CD4-positive, alpha-beta T cell (primary cell): ENCODE data around the gene SLAMF6. TPM values are rescaled to one million over a fixed set of nuclear protein-coding genes. Genes with fewer than 3 reads are reported as not detected.
A peak's percentile ranks its signal among the peaks of the same experiment; 100 is the strongest.

Experiments
- ATAC-seq: fragments of 200-7000 bp; cut with Tn5 transposase; one replicate; pipeline ENCODE4 v1.10.0; 2022; ENCODE audit warnings: mild to moderate bottlenecking; ENCODE audit not compliant: poor library complexity
- CTCF ChIA-PET: fragments of 350-600 bp; sonication (Branson Sonifier 250); formaldehyde crosslinking; loops from one replicate; lab custom pipeline; 2021; ENCODE audit warnings: antibody characterized with exemption, inconsistent platforms; lab: Charles Lee
- POLR2A ChIA-PET: fragments of 350-600 bp; sonication (Branson Sonifier 250); formaldehyde crosslinking; loops from one replicate; lab custom pipeline; 2021; ENCODE audit warnings: antibody characterized with exemption, inconsistent platforms; lab: Charles Lee
- DNase-seq, 14 experiments: peaks; one replicate each; pipeline ENCODE4 v3.0.0-alpha.2; 2013 to 2020; ENCODE audit warnings: mixed read lengths in 2 of 14
- H3K27ac ChIP-seq, 2 donors: one replicate each; pipeline versions ENCODE4 v1.5.1 to v1.7.0; 2013; ENCODE audit warnings: low read length in 2 of 2, low read depth in 1 of 2, mild to moderate bottlenecking in 1 of 2
- H3K27me3 ChIP-seq, 2 experiments: 1 replicate in 1 of 2; 2 replicates in 1 of 2; pipeline versions ENCODE4 v1.6.1 to v1.7.0; 2013; ENCODE audit warnings: low read length in 2 of 2, control low read depth in 1 of 2, mild to moderate bottlenecking in 1 of 2, moderate library complexity in 1 of 2; ENCODE audit not compliant: insufficient read depth in 2 of 2, control insufficient read depth in 1 of 2
- H3K36me3 ChIP-seq: one replicate; pipeline ENCODE4 v1.6.1; 2013; ENCODE audit warnings: low read length, control low read depth; ENCODE audit not compliant: insufficient read depth
- H3K4me1 ChIP-seq: one replicate; pipeline ENCODE4 v1.6.1; 2013; ENCODE audit warnings: low read length, control low read depth; ENCODE audit not compliant: insufficient read depth
- H3K4me3 ChIP-seq: one replicate; pipeline ENCODE4 v1.5.1; 2013; ENCODE audit warnings: mild to moderate bottlenecking, low read length, moderate library complexity
- H3K9me3 ChIP-seq, 2 experiments: 1 replicate in 1 of 2; 2 replicates in 1 of 2; pipeline versions ENCODE4 v1.6.1 to v1.7.0; 2013; ENCODE audit warnings: low read length in 2 of 2, mild to moderate bottlenecking in 2 of 2, control low read depth in 1 of 2, moderate library complexity in 1 of 2; ENCODE audit not compliant: control insufficient read depth in 1 of 2, insufficient read depth in 1 of 2
- H3K27ac Mint-ChIP-seq: one replicate; pipeline ENCODE4 v1.8.0; 2020; ENCODE audit warnings: mixed read lengths
- H3K27me3 Mint-ChIP-seq: one replicate; pipeline ENCODE4 v1.8.0; 2021; ENCODE audit warnings: mixed read lengths
- H3K36me3 Mint-ChIP-seq: one replicate; pipeline ENCODE4 v1.8.0; 2021; ENCODE audit warnings: low read depth, mixed read lengths
- H3K4me1 Mint-ChIP-seq: one replicate; pipeline ENCODE4 v1.8.0; 2021; ENCODE audit warnings: low read depth, mixed read lengths
- H3K4me3 Mint-ChIP-seq: one replicate; pipeline ENCODE4 v1.8.0; 2020; ENCODE audit warnings: mild to moderate bottlenecking, mixed read lengths
- H3K9me3 Mint-ChIP-seq: one replicate; pipeline ENCODE4 v1.8.0; 2020; ENCODE audit warnings: mixed read lengths
- intact Hi-C, 2 experiments: fragments of 100-400 bp; cut with DNase I in 1 of 2; cut with micrococcal nuclease in 1 of 2; formaldehyde crosslinking; loops; one replicate each; pipeline versions ENCODE4 v1.15.1 to v1.9.0; 2023 to 2025; cut with DNase I, micrococcal nuclease
- total RNA-seq, 174 experiments: library from RNA in 2 of 174; stranded (reverse) in 2 of 174; gene quantifications; one replicate each; pipeline ENCODE4 v1.2.3 and lab custom pipeline; 2021 to 2026
- TF ChIP-seq, protein P1 (sequence below): fragments of 200-600 bp; IDR thresholded peaks from one replicate; pipeline ENCODE4 v1.8.0; 2022; ENCODE audit warnings: antibody characterized with exemption, mild to moderate bottlenecking

SLAMF6 gene
- total RNA-seq, 2 experiments from 2014 or later = 6.3 to 7.3 TPM

DNA sequence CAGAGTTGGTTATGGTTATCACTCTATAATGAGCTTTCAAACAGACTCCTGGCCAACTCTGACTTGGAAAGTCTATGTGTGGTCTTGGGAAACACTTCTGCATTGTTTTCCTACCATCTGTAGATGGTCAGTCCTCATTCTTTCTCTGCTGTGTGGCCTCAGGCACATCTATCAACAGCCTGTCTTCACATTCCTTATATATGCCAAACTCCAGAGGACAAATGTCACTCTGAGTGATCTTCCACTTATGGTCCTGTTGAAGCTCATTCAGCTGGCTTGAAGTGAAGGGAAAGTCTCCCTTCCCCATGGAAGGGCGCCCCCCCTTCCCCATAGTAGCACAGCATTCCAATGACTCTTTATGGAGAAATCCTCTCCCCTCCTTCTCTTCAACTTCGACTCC, 64.0 kb downstream of the SLAMF6 start:
- TF ChIP-seq, protein P1, sequence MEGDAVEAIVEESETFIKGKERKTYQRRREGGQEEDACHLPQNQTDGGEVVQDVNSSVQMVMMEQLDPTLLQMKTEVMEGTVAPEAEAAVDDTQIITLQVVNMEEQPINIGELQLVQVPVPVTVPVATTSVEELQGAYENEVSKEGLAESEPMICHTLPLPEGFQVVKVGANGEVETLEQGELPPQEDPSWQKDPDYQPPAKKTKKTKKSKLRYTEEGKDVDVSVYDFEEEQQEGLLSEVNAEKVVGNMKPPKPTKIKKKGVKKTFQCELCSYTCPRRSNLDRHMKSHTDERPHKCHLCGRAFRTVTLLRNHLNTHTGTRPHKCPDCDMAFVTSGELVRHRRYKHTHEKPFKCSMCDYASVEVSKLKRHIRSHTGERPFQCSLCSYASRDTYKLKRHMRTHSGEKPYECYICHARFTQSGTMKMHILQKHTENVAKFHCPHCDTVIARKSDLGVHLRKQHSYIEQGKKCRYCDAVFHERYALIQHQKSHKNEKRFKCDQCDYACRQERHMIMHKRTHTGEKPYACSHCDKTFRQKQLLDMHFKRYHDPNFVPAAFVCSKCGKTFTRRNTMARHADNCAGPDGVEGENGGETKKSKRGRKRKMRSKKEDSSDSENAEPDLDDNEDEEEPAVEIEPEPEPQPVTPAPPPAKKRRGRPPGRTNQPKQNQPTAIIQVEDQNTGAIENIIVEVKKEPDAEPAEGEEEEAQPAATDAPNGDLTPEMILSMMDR = no peak
- H3K4me3 Mint-ChIP-seq = no peak overlapping the region
- H3K36me3 Mint-ChIP-seq = no peaks in the 10 kb centered on the region
- no peaks in the 10 kb centered on the region for H3K27me3 Mint-ChIP-seq
- H3K4me1 Mint-ChIP-seq = peaks cover 65% of the 10 kb centered on the region
- no peak overlapping the region for H3K4me3 ChIP-seq
- ATAC-seq = no peak
- no peaks in the 10 kb centered on the region for H3K9me3 ChIP-seq
- no peaks in the 10 kb centered on the region for H3K27me3 ChIP-seq
- POLR2A ChIA-PET = interaction anchor here (2.4 kb wide), 1 partner anchor 15 kb away, joined by 6 read pairs; no protein-coding TSS in a partner anchor
- peaks cover 29% of the 10 kb centered on the region for H3K4me1 ChIP-seq
- H3K27ac Mint-ChIP-seq = peak overlapping the region; percentile 9
- H3K9me3 Mint-ChIP-seq = no peaks in the 10 kb centered on the region
- no peak overlapping the region for H3K27ac ChIP-seq
- H3K36me3 ChIP-seq = no peaks in the 10 kb centered on the region
- CTCF ChIA-PET = no interaction called here
- intact Hi-C loops = no loop called here
- no peak for DNase-seq

DNA sequence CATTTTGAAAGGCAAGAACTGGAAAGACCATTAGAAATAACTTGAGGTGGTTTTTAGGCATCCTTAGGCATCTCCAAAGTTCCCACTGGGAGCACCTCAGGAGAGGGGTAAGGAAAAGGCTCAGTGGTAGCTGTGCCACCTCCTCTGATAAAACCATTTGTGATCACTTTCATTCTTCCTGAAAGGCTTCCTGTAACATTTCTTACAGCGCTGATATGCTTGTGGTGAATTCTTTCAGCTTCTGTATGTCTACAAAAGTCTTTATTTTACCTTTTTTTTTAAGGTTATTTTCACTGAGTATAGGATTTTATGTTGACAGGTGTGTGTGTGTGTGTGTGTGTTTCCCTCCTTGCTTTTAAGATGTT, 67.9 kb downstream of the SLAMF6 start:
- POLR2A ChIA-PET = interaction anchor here (0.6 to 1.1 kb wide), 2 partner anchors 27 to 163 kb away, joined by 4 read pairs; no protein-coding TSS in a partner anchor
- no peaks in the 10 kb centered on the region for H3K9me3 ChIP-seq
- Mint-ChIP-seq H3K27me3 (no peaks in the 10 kb centered on the region), H3K36me3 (no peaks in the 10 kb centered on the region), H3K4me3 (peak overlapping the region; percentile 32), H3K4me1 (peaks cover 71% of the 10 kb centered on the region), H3K9me3 (no peaks in the 10 kb centered on the region), H3K27ac (peak overlapping the region; percentile 80)
- peak overlapping the region in 1 of 2 donors; percentile 25 for H3K27ac ChIP-seq
- no peaks in the 10 kb centered on the region for H3K36me3 ChIP-seq
- DNase-seq = peak in 1 of 14 experiments; percentile 36
- H3K27me3 ChIP-seq = no peaks in the 10 kb centered on the region
- intact Hi-C loops = no loop called here
- CTCF ChIA-PET = interaction anchor here (0.7 to 0.8 kb wide), 2 partner anchors 61 to 89 kb away, joined by 3 to 4 read pairs; no protein-coding TSS in a partner anchor
- ATAC-seq = no peak
- TF ChIP-seq, protein P1 = no peak
- no peak overlapping the region for H3K4me3 ChIP-seq
- peaks cover 31% of the 10 kb centered on the region for H3K4me1 ChIP-seq

DNA sequence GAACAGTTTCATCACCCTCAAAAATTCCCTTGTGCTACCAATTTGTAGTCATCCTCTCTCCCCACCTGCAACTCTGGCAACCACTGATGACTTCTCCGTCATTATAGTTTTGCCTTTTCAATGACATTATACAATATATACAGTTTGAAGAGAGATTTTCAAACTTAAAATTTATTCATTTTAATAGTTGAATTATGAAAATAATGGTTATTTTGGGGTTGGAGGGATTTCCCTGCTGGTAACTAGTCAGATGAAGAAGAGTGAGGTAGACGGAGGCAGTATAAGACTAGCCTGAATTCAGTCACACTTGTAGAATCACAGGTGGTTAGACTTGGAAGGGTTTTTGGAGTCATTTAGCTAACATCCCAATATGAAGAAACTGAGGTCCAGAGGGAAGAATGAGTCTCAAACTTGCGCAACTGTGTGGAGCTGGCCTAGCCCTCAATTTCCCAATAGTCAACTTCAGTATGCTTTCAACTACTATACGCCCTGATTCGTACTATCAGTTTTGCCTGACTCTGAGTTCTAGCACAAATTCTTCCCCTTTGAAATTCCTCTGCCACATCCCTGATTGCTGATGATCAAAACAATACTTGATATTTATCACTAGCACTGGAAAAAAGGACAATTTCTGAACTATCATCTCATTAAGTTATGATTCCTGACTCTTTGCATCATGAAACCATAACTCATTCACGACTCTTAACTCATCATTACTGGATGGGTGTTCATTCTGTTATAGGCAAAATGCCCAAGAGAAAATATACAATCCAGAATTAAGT, 68.5 kb downstream of the SLAMF6 start:
- Histone ChIP-seq H3K36me3 (no peaks in the 10 kb centered on the region), H3K27ac (peak overlapping the region in 1 of 2 donors; percentile 25), H3K9me3 (no peaks in the 10 kb centered on the region), H3K27me3 (no peaks in the 10 kb centered on the region), H3K4me1 (peaks cover 27% of the 10 kb centered on the region), H3K4me3 (no peak overlapping the region)
- no peaks in the 10 kb centered on the region for H3K27me3 Mint-ChIP-seq
- H3K27ac Mint-ChIP-seq = peak overlapping the region; percentile 80
- no peak for DNase-seq
- peaks cover 68% of the 10 kb centered on the region for H3K4me1 Mint-ChIP-seq
- H3K9me3 Mint-ChIP-seq = no peaks in the 10 kb centered on the region
- no peaks in the 10 kb centered on the region for H3K36me3 Mint-ChIP-seq
- no peak for ATAC-seq
- TF ChIP-seq, protein P1 = no peak
- CTCF ChIA-PET = interaction anchor here (0.7 to 0.8 kb wide), 2 partner anchors 61 to 90 kb away, joined by 3 to 4 read pairs; no protein-coding TSS in a partner anchor
- POLR2A ChIA-PET = interaction anchor here (0.6 to 1.1 kb wide), 2 partner anchors 26 to 163 kb away, joined by 4 read pairs; no protein-coding TSS in a partner anchor
- intact Hi-C loops = no loop called here
- peak overlapping the region; percentile 32 for H3K4me3 Mint-ChIP-seq
